GM12865 (cell line): Measurements from ENCODE around the gene MMEL1.

Source experiments
- DNase-seq: peaks from one replicate; pipeline ENCODE4 v3.0.0; 2010; ENCODE audit warnings: low read depth
- H3K4me3 ChIP-seq: 2 replicates; pipeline ENCODE4 v1.5.1; 2011; ENCODE audit warnings: mild to moderate bottlenecking, low read depth, low read length, control low read depth
- CTCF ChIP-seq: IDR thresholded peaks from 2 replicates; pipeline ENCODE4 v1.5.1; 2011; ENCODE audit warnings: low read length, control low read depth, low read depth, inconsistent platforms; ENCODE audit not compliant: insufficient read depth; ENCODE audit errors: missing control alignments

The MMEL1 gene

GRCh38 chr1:2643414-2644077 lies 10.7 kb upstream of the MMEL1 start:
- no peak for DNase-seq
- no peak for TF ChIP-seq CTCF
- H3K4me3 ChIP-seq, result no peak overlapping the region

GRCh38 chr1:2642560-2643413 lies 10.0 kb upstream of the MMEL1 start:
- DNase-seq, result peak; percentile 94
- peak overlapping the region; percentile 88 for H3K4me3 ChIP-seq
- TF ChIP-seq CTCF, result peak; percentile 12

GRCh38 chr1:2642131-2642559 lies 9.3 kb upstream of the MMEL1 start:
- DNase-seq, result no peak
- no peak for TF ChIP-seq CTCF
- H3K4me3 ChIP-seq, result peak overlapping the region; percentile 88

GRCh38 chr1:2641381-2642130 lies 8.7 kb upstream of the MMEL1 start:
- no peak for DNase-seq
- H3K4me3 ChIP-seq, result peak overlapping the region; percentile 88; the same call in 1 of the 2 replicates
- no peak for TF ChIP-seq CTCF

- no peak for DNase-seq
- TF ChIP-seq CTCF, result no peak
- H3K4me3 ChIP-seq, result no peak overlapping the region
Measured at GRCh38 chr1:2640626-2641025, 7.8 kb upstream of the MMEL1 start.

GRCh38 chr1:2639607-2640521 lies 7.0 kb upstream of the MMEL1 start:
- H3K4me3 ChIP-seq, result no peak overlapping the region
- DNase-seq, result no peak
- no peak for TF ChIP-seq CTCF
